Thoracic aorta (tissue), 2 donors: ENCODE measurements around the gene ELF4. TPM values are rescaled to one million over a fixed set of nuclear protein-coding genes. Genes with fewer than 3 reads are reported as not detected.

ENCODE experiments used
- ATAC-seq: fragments of 150-250 bp; one replicate; pipeline ENCODE4 v1.8.0; 2017; ENCODE audit warnings: low read depth; ENCODE audit not compliant: insufficient number of reproducible peaks, low FRiP score
- DNase-seq: peaks from one replicate; pipeline ENCODE4 v3.0.0-alpha.2; 2020; ENCODE audit warnings: low spot score
- H3K27ac ChIP-seq, 2 donors: fragments of 200-600 bp; sonication (generic); 1 replicate in 1 of 2; 2 replicates in 1 of 2; pipeline ENCODE4 v1.5.1; 2016; ENCODE audit warnings: mild to moderate bottlenecking in 2 of 2, moderate library complexity in 2 of 2
- H3K27me3 ChIP-seq: fragments of 200-600 bp; sonication (generic); replicated peaks from 2 replicates; pipeline ENCODE4 v1.6.0; 2016; ENCODE audit warnings: mild to moderate bottlenecking; ENCODE audit not compliant: insufficient read depth
- H3K36me3 ChIP-seq: fragments of 200-600 bp; sonication (generic); one replicate; pipeline ENCODE4 v1.5.1; 2016
- H3K4me1 ChIP-seq, 2 donors: fragments of 200-600 bp; sonication (generic); 1 replicate in 1 of 2; 2 replicates in 1 of 2; pipeline versions ENCODE4 v1.5.1 to v1.6.0; 2016; ENCODE audit warnings: low read depth in 2 of 2, mild to moderate bottlenecking in 1 of 2; ENCODE audit not compliant: control insufficient read depth in 1 of 2
- H3K4me3 ChIP-seq: fragments of 200-600 bp; sonication (generic); 2 replicates; pipeline ENCODE4 v1.5.1; 2016; ENCODE audit warnings: mild to moderate bottlenecking
- H3K9me3 ChIP-seq: fragments of 200-600 bp; sonication (generic); 2 replicates; pipeline ENCODE4 v1.5.1; 2016
- CTCF ChIP-seq: fragments of 200-600 bp; sonication (generic); IDR thresholded peaks from one replicate; pipeline ENCODE4 v1.5.1; 2019; ENCODE audit warnings: antibody characterized with exemption
- total RNA-seq, 2 donors: library from RNA; depleted of rRNA; stranded (reverse); fragments of >200 nt; gene quantifications; one replicate each; pipeline versions ENCODE4 v1.1.0 to v1.2.3, GENCODE V29; 2016

The ELF4 gene
- total RNA-seq, 2 donors from 2014 or later, result 11.1 to 16.9 TPM

GRCh38 chrX:130047416-130047815, 62.9 kb downstream of the ELF4 start:
- Histone ChIP-seq H3K4me3 (no peak overlapping the region), H3K27me3 (no peaks in the 10 kb centered on the region), H3K4me1 (no peaks in the 10 kb centered on the region), H3K9me3 (no peaks in the 10 kb centered on the region), H3K36me3 (peaks cover 24% of the 10 kb centered on the region), H3K27ac (no peak overlapping the region)
- DNase-seq, result no peak
- ATAC-seq, result no peak
- TF ChIP-seq CTCF, result no peak

GRCh38 chrX:130039847-130040246, 70.5 kb downstream of the ELF4 start:
- Histone ChIP-seq H3K27ac (no peak overlapping the region), H3K27me3 (no peaks in the 10 kb centered on the region), H3K4me1 (no peaks in the 10 kb centered on the region), H3K4me3 (no peak overlapping the region), H3K36me3 (peaks cover 31% of the 10 kb centered on the region), H3K9me3 (no peaks in the 10 kb centered on the region)
- no peak for TF ChIP-seq CTCF
- no peak for DNase-seq
- no peak for ATAC-seq

GRCh38 chrX:130034178-130034577, 76.1 kb downstream of the ELF4 start:
- H3K27ac ChIP-seq, result no peak overlapping the region
- peaks cover 26% of the 10 kb centered on the region for H3K36me3 ChIP-seq
- no peak overlapping the region for H3K4me3 ChIP-seq
- no peak for TF ChIP-seq CTCF
- no peaks in the 10 kb centered on the region for H3K4me1 ChIP-seq
- ATAC-seq, result no peak
- no peak for DNase-seq
- no peaks in the 10 kb centered on the region for H3K27me3 ChIP-seq
- H3K9me3 ChIP-seq, result no peaks in the 10 kb centered on the region

- no peaks in the 10 kb centered on the region for H3K9me3 ChIP-seq
- H3K4me3 ChIP-seq, result no peak overlapping the region
- no peak for TF ChIP-seq CTCF
- H3K27me3 ChIP-seq, result no peaks in the 10 kb centered on the region
- no peak for ATAC-seq
- H3K36me3 ChIP-seq, result peaks cover 23% of the 10 kb centered on the region
- no peak for DNase-seq
- H3K4me1 ChIP-seq, result no peaks in the 10 kb centered on the region
- no peak overlapping the region for H3K27ac ChIP-seq
Observed at GRCh38 chrX:130032552-130032951, 77.7 kb downstream of the ELF4 start.

- ATAC-seq, result no peak
- H3K36me3 ChIP-seq, result peaks cover 22% of the 10 kb centered on the region
- H3K9me3 ChIP-seq, result no peaks in the 10 kb centered on the region
- no peak overlapping the region for H3K4me3 ChIP-seq
- no peaks in the 10 kb centered on the region for H3K4me1 ChIP-seq
- H3K27me3 ChIP-seq, result no peaks in the 10 kb centered on the region
- no peak for DNase-seq
- no peak for TF ChIP-seq CTCF
- no peak overlapping the region for H3K27ac ChIP-seq
Observed at GRCh38 chrX:130030826-130031225, 79.5 kb downstream of the ELF4 start.
